HEK293 (cell line): ENCODE results near the gene TFR2.

Experiments
- BCL11B ChIP-seq: fragments of 450-650 bp; formaldehyde crosslinking; IDR thresholded peaks from 2 replicates; pipeline ENCODE4 v1.5.1; 2016; ENCODE audit warnings: low read depth, missing biosample characterization, missing genetic modification characterization
- EGR2 ChIP-seq: fragments of 450-650 bp; formaldehyde crosslinking; IDR thresholded peaks from 2 replicates; pipeline ENCODE4 v1.5.1; 2016; ENCODE audit warnings: low read depth, missing biosample characterization, missing genetic modification characterization
- GLIS1 ChIP-seq: fragments of 450-650 bp; formaldehyde crosslinking; IDR thresholded peaks from 2 replicates; pipeline ENCODE4 v1.5.1; 2016; ENCODE audit warnings: missing biosample characterization, missing genetic modification characterization
- KLF10 ChIP-seq: fragments of 450-650 bp; IDR thresholded peaks from 2 replicates; pipeline ENCODE4 v1.5.1; 2018; ENCODE audit warnings: missing biosample characterization, mild to moderate bottlenecking, missing genetic modification characterization
- KLF17 ChIP-seq: fragments of 450-650 bp; formaldehyde crosslinking; IDR thresholded peaks from 2 replicates; pipeline ENCODE4 v1.5.1; 2016; ENCODE audit warnings: missing biosample characterization, missing genetic modification characterization
- KLF9 ChIP-seq: fragments of 450-650 bp; formaldehyde crosslinking; IDR thresholded peaks from 2 replicates; pipeline ENCODE4 v1.5.1; 2016; ENCODE audit warnings: missing biosample characterization, missing genetic modification characterization, low read depth
- OSR2 ChIP-seq: fragments of 450-650 bp; formaldehyde crosslinking; IDR thresholded peaks from 2 replicates; pipeline ENCODE4 v1.5.1; 2016; ENCODE audit warnings: missing biosample characterization, missing genetic modification characterization
- PRDM4 ChIP-seq: fragments of 450-650 bp; formaldehyde crosslinking; IDR thresholded peaks from 2 replicates; pipeline ENCODE4 v1.5.1; 2017; ENCODE audit warnings: missing biosample characterization, missing genetic modification characterization
- REPIN1 ChIP-seq: fragments of 450-650 bp; formaldehyde crosslinking; IDR thresholded peaks from 2 replicates; pipeline ENCODE4 v1.5.1; 2017; ENCODE audit warnings: missing biosample characterization, missing genetic modification characterization, low read depth
- TRIM28 ChIP-seq: IDR thresholded peaks from 2 replicates; pipeline ENCODE4 v1.6.1; 2011; ENCODE audit warnings: low read length, control low read depth, borderline replicate concordance
- TSHZ1 ChIP-seq: fragments of 450-650 bp; formaldehyde crosslinking; IDR thresholded peaks from 2 replicates; pipeline ENCODE4 v1.5.1; 2016; ENCODE audit warnings: missing biosample characterization, missing genetic modification characterization, borderline replicate concordance
- YY1 ChIP-seq: fragments of 450-650 bp; formaldehyde crosslinking; IDR thresholded peaks from 2 replicates; pipeline ENCODE4 v1.5.1; 2018; ENCODE audit warnings: missing biosample characterization, missing genetic modification characterization
- ZBTB20 ChIP-seq: fragments of 450-650 bp; formaldehyde crosslinking; IDR thresholded peaks from 2 replicates; pipeline ENCODE4 v1.5.1; 2016; ENCODE audit warnings: missing biosample characterization, missing genetic modification characterization
- ZBTB6 ChIP-seq: fragments of 450-650 bp; formaldehyde crosslinking; IDR thresholded peaks from 2 replicates; pipeline ENCODE4 v1.5.1; 2017; ENCODE audit warnings: missing biosample characterization, missing genetic modification characterization
- ZNF169 ChIP-seq: fragments of 450-650 bp; formaldehyde crosslinking; IDR thresholded peaks from 2 replicates; pipeline ENCODE4 v1.5.1; 2016; ENCODE audit warnings: missing biosample characterization, missing genetic modification characterization
- ZNF175 ChIP-seq: fragments of 450-650 bp; formaldehyde crosslinking; IDR thresholded peaks from 2 replicates; pipeline ENCODE4 v1.5.1; 2016; ENCODE audit warnings: missing biosample characterization, missing genetic modification characterization
- ZNF23 ChIP-seq: fragments of 450-650 bp; formaldehyde crosslinking; IDR thresholded peaks from 2 replicates; pipeline ENCODE4 v1.5.1; 2016; ENCODE audit warnings: missing biosample characterization, missing genetic modification characterization, borderline replicate concordance
- ZNF335 ChIP-seq: fragments of 450-650 bp; formaldehyde crosslinking; conservative IDR thresholded peaks from 2 replicates; pipeline ENCODE4 v1.5.1; 2016; ENCODE audit warnings: missing biosample characterization, missing genetic modification characterization
- ZNF37A ChIP-seq: fragments of 450-650 bp; IDR thresholded peaks from 2 replicates; pipeline ENCODE4 v1.5.1; 2018; ENCODE audit warnings: missing biosample characterization, missing genetic modification characterization
- ZNF423 ChIP-seq: fragments of 450-650 bp; formaldehyde crosslinking; IDR thresholded peaks from 2 replicates; pipeline ENCODE4 v1.5.1; 2016; ENCODE audit warnings: missing biosample characterization, missing genetic modification characterization
- ZNF580 ChIP-seq: fragments of 450-650 bp; formaldehyde crosslinking; IDR thresholded peaks from 2 replicates; pipeline ENCODE4 v1.5.1; 2016; ENCODE audit warnings: missing biosample characterization, missing genetic modification characterization
- ZNF585B ChIP-seq: fragments of 450-650 bp; formaldehyde crosslinking; IDR thresholded peaks from 2 replicates; pipeline ENCODE4 v1.5.1; 2016; ENCODE audit warnings: missing biosample characterization, missing genetic modification characterization
- ZNF639 ChIP-seq: fragments of 450-650 bp; formaldehyde crosslinking; IDR thresholded peaks from 2 replicates; pipeline ENCODE4 v1.5.1; 2016; ENCODE audit warnings: missing biosample characterization, missing genetic modification characterization
- ZNF658 ChIP-seq: fragments of 450-650 bp; formaldehyde crosslinking; IDR thresholded peaks from 2 replicates; pipeline ENCODE4; 2016; ENCODE audit warnings: missing biosample characterization, missing genetic modification characterization
- ZNF701 ChIP-seq: fragments of 450-650 bp; formaldehyde crosslinking; IDR thresholded peaks from 2 replicates; pipeline ENCODE4 v1.5.1; 2016; ENCODE audit warnings: missing biosample characterization, missing genetic modification characterization
- ZNF76 ChIP-seq: fragments of 450-650 bp; formaldehyde crosslinking; IDR thresholded peaks from 2 replicates; pipeline ENCODE4; 2016; ENCODE audit warnings: low read depth, missing biosample characterization, missing genetic modification characterization, borderline replicate concordance
- ZNF843 ChIP-seq: fragments of 450-650 bp; formaldehyde crosslinking; IDR thresholded peaks from 2 replicates; pipeline ENCODE4 v1.5.1; 2016; ENCODE audit warnings: missing biosample characterization, missing genetic modification characterization
- ZSCAN30 ChIP-seq: fragments of 450-650 bp; IDR thresholded peaks from 2 replicates; pipeline ENCODE4 v1.5.1; 2018; ENCODE audit warnings: missing biosample characterization, mild to moderate bottlenecking, missing genetic modification characterization, moderate library complexity
- ZSCAN4 ChIP-seq: fragments of 450-650 bp; formaldehyde crosslinking; IDR thresholded peaks from 2 replicates; pipeline ENCODE4 v1.5.1; 2017; ENCODE audit warnings: missing biosample characterization, missing genetic modification characterization

Gene TFR2

GRCh38 chr7:100604028-100604975 is 37.0 kb downstream of the TFR2 start (continued):
- TF ChIP-seq ZSCAN30: 0 out of 2 replicates have a peak, but pooled peaks have one; percentile 12
- no peak for TF ChIP-seq ZNF639 (tag by site-specific recombination)
- TF ChIP-seq PRDM4 (tag by site-specific recombination): 0 out of 2 replicates have a peak, but pooled peaks have one; percentile 14
- TF ChIP-seq BCL11B: peak; percentile 67; the same call in 1 of the 2 replicates
- TF ChIP-seq ZNF76: peak; percentile 59; the same call in 1 of the 2 replicates
- no peak for TF ChIP-seq ZNF585B
- TF ChIP-seq ZNF37A (tag by site-specific recombination): no peak
- no peak for TF ChIP-seq YY1 (tag by site-specific recombination)
- no peak for TF ChIP-seq ZNF169
- TF ChIP-seq KLF10: no peak
- no peak for TF ChIP-seq ZNF843 (tag by site-specific recombination)
- TF ChIP-seq TRIM28: no peak
- no peak for TF ChIP-seq REPIN1
- TF ChIP-seq ZSCAN4 (tag by site-specific recombination): no peak
- no peak for TF ChIP-seq ZNF175 (tag by site-specific recombination)
- TF ChIP-seq KLF17 (tag by site-specific recombination): peak; percentile 81
- no peak for TF ChIP-seq ZBTB6 (tag by site-specific recombination)
- TF ChIP-seq ZNF335: peak; percentile 98
- peak; percentile 84 for TF ChIP-seq GLIS1 (tag by site-specific recombination)
- TF ChIP-seq ZBTB20: peak; percentile 83
- TF ChIP-seq ZNF23 (tag by site-specific recombination): no peak
- no peak for TF ChIP-seq ZNF658 (tag by site-specific recombination)
- TF ChIP-seq KLF9 (tag by site-specific recombination): no peak; the same call in 1 of the 2 replicates
- no peak for TF ChIP-seq ZNF701 (tag by site-specific recombination)
- TF ChIP-seq ZNF423 (tag by site-specific recombination): peak; percentile 93
- TF ChIP-seq ZNF580 (tag by site-specific recombination): no peak
- no peak for TF ChIP-seq TSHZ1 (tag by site-specific recombination)
- no peak for TF ChIP-seq OSR2 (tag by site-specific recombination)
- TF ChIP-seq EGR2: peak; percentile 73
